Fibroblast of skin of left quadriceps (primary cell): ENCODE data around the gene CMTM5.
"Not testable (repeated sequence)": the region's sequence is repeated elsewhere in the genome, so short reads cannot be mapped to it uniquely, and the experiment has no call there.

Experiments used
- DNase-seq, 2 experiments: peaks; one replicate each; pipeline ENCODE4 v3.0.0-alpha.2; 2013; ENCODE audit warnings: low read depth in 2 of 2

CMTM5 gene

GRCh38 chr14:23378612-23379220, 1.9 kb downstream of the CMTM5 start:
- no peak for DNase-seq

- no peak for DNase-seq
Observed at GRCh38 chr14:23379366-23380196, 2.7 kb downstream of the CMTM5 start.

DNA sequence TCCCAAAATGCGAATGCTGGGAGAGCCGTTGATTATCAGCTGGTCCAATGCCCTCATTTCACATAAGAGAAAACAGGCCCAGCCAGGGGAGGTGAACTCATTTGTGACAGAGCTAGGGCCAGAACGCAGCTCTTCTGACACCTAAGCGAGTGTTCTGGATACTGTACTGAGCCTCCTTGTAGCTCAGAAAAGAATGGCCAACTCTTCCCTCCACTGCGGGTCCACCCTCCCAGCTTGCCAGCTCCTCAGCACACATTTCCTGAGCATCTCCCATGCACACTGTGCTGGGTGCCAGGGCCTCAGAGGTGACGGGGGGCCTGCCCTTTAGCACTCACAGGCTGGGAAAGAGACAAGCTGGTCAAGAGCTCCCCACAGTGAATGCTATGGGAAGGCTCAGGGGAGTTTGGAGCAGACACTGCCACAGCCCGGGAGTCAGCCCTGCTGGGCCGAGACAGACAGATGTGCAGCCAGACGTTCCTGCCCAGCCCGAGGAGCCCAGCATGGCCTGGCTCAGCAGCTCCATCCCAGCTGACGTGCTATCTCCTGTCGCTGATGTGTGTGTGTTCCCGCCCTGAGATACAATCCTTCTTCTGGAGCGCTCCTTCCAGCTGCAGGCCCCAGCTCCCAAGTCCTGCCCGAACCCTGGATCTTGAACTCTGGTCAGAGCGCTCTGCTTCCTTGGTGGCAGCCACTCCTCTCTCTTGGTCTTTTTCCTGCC, 3.5 kb downstream of the CMTM5 start:
- no peak for DNase-seq

DNA sequence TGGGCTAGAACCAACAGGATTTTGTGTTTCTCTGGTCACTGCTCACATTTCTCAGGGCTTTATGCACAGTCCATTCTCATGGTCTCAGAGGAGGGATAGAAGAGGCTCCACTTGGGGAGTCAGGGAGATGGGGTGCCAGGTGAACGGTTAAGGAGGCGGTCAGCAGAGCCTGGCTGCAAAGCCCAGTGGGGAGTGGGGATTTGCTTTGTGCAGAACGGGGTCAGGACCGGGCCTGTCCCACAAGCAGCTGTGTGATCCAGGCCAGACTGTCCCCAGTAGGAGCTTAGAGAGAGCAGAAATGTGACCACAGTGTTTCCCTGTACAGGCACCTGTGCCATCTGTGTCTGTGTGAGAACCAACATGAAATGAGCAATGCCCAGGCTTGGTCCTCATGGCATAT, 4.1 kb downstream of the CMTM5 start:
- no peak for DNase-seq

DNA sequence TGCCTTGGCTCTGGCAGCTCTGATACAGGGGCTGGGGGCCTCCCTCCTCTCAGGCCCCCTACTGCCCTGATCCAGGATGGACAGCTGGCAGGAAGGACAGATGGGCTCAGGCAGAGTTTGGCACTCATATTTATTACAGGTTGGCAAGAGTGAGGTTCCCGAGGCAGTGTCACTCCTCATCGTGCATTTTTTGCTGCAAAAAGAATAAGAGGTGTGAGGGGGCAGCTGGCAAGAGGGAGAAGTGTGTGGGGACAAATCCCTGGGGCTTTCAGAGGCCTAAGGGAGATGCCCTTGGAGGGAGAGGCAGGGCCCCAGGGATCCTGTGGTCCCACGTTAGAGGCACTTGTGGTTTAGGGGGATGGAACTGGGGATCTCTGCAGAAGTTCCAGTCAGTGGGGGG, 5.0 kb downstream of the CMTM5 start:
- no peak for DNase-seq

DNA sequence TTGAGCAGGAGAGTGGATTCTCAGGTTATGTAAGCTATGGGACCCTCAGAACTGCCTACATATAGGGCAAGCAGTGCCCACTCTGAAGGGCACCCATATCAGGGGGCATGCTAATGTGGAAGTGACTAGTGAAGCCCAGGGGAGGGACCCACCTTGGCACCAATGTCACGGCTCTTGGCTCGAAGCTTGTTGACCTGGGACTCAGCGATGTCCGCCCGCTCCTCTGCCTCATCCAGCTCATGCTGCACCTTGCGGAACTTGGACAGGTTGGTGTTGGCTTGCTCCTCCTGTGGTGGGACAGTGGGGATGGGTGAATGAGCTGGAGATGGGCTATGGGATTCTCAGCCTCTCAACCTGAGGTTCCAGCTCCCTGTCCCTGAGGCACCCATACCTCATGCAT, 5.4 kb downstream of the CMTM5 start:
- DNase-seq, result no peak

DNA sequence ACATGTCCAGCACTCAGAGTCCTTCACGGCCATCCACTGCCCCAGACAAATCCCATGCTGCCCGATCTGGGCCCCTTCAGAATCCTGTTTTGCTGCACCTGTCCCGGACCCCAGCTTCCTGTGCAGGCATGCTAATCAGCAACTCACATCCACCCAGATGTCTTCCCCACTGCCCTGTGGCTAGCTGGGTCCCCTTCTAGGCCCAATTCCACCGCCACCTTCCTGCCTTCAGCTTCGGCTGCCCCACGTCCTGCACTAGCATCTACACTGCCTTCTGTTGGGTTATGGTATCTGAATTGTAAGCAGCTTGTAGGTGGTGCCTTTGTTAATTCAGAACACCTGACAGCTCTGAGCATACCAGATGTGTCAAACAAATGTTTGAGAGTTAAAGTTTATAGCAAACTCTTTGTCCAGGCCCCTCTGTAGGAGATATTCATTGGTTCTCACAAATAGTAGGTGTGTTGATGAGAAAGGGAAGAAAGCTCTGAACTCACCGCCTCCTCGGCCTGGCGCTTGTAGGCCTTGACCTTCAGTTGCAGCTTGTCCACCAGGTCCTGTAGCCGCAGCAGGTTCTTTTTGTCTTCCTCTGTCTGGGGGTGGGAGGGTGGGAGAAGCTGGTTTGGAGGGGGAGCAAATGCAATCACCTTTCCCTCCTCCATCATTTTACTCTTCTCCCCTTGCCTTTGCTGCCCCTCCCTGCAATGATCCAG, 6.0 kb downstream of the CMTM5 start:
- no peak for DNase-seq

- DNase-seq, result no peak
Observed at GRCh38 chr14:23384364-23385080, 7.7 kb downstream of the CMTM5 start.

GRCh38 chr14:23385244-23385641, 8.4 kb downstream of the CMTM5 start:
- no peak for DNase-seq

- DNase-seq, result no peak
Observed at GRCh38 chr14:23385642-23386265, 8.9 kb downstream of the CMTM5 start.

- not testable (repeated sequence) for DNase-seq
Observed at GRCh38 chr14:23386266-23386657, 9.4 kb downstream of the CMTM5 start.

GRCh38 chr14:23386999-23387398, 10.2 kb downstream of the CMTM5 start:
- DNase-seq, result no peak

- no peak for DNase-seq
Observed at GRCh38 chr14:23387916-23388882, 11.4 kb downstream of the CMTM5 start.

- DNase-seq, result no peak
Observed at GRCh38 chr14:23388996-23389395, 12.2 kb downstream of the CMTM5 start.

- DNase-seq, result no peak
Observed at GRCh38 chr14:23389396-23389795, 12.6 kb downstream of the CMTM5 start.

DNA sequence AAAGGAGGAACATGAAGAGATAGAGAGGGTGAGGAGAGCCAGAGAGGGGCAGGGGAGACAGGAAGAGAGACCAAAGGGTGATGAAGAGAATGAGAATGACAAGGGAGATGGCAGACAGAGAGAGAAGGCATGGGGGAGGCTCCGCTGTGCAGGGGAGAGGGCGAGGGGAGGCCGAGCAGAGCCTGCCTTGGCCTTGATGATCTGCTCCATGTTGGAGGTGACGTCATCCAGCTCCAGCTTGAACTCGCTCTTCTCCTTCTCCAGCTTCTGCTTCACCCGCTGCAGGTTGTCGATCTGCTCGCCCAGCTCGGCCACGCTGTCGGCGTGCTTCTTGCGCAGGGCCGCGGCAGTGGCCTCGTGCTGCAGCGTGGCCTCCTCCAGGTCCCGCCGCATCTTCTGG, 13.0 kb downstream of the CMTM5 start:
- DNase-seq, result not testable (repeated sequence)

GRCh38 chr14:23392613-23393012, 15.8 kb downstream of the CMTM5 start:
- DNase-seq, result no peak

DNA sequence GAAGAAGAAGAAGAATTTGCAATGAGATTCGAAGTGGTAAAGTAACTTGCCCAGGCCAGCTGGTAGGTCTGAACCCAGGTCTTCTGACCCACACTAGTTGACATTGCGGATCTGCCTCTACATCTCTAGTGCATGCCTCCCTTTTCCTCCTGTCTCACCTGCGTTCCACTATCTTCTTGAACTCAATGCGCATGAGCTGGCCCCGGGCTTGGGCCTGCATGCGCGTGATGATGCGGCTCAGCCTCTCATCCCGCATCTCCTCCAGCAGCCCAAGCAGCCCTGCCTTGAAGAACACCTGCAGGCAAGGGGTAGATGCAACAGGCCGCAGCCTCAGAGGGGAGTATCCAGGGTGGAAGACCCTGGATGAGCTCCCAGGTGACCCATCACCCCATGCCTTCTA, 19.3 kb downstream of the CMTM5 start:
- no peak for DNase-seq

DNA sequence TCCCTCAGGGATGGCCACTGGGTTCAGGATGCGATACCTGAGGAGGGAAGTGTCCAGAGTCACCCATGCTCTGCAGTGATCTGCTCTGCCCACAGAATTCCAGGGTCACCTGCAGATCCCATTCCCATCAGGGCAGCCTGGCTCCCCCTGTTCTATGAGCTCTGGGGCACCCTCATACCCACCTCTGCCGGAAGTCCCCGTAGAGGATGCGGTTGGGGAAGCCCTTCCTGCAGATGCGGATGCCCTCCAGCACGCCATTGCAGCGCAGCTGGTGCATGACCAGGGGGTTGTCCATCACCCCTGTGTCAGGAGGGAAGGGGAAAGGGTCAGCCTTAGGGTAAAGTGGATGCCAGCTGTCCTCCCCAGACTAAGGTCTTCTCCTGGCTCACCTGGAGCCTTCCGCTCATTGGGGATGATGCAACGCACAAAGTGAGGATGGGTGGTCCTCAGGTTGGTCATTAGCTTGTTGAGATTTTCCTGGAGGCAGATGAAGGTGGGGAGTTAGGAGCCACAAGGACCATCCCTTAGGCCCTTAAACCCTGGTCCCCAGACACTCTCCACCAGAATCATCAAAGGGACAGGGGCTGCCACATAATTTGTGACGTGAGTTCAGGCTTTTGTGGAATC, 20.0 kb downstream of the CMTM5 start:
- no peak for DNase-seq
